Gastrocnemius medialis (tissue), 4 donors: ENCODE measurements around the gene OCLN.

Experiments used
- POLR2A ChIP-seq, 2 donors: fragments of 450-650 bp; IDR thresholded peaks; one replicate each; pipeline ENCODE4 v1.6.1; 2017; ENCODE audit warnings: antibody characterized with exemption in 2 of 2, mild to moderate bottlenecking in 2 of 2, moderate library complexity in 2 of 2
- TF ChIP-seq, protein P1 (sequence below), 5 experiments: fragments of 450-650 bp in 3 of 5; fragments of 200-600 bp in 2 of 5; sonication (generic) in 2 of 5; IDR thresholded peaks in 4 of 5; conservative IDR thresholded peaks in 1 of 5; 1 replicate in 4 of 5; 2 replicates in 1 of 5; pipeline ENCODE4 v1.5.1; 2016 to 2019; ENCODE audit warnings: antibody characterized with exemption in 5 of 5, mild to moderate bottlenecking in 3 of 5, moderate library complexity in 3 of 5

DNA sequence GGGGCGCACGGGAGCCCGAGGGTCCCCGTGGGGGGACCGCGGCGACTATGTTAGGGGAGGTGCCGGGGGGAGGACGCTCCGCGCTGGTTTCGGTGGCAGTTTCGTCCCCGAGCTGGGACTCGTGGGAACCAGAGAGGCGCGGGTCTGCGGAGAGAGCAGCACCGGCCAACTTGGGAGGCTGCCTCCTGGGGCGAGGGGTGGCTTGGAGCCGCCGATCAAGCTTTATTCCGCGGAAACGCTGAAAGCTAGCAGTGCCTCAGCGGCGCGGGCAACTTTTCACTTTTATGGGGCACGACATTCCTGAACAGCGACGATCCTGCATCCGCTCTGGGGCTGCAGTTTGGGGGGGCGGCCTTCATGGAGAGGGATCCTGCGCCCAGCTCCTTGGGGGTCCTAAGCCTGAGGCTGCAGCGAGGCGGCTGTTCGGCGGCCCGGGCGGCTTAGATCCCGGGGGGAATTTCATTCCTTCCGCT is 369 bp downstream of the OCLN start:
- TF ChIP-seq, protein P1, sequence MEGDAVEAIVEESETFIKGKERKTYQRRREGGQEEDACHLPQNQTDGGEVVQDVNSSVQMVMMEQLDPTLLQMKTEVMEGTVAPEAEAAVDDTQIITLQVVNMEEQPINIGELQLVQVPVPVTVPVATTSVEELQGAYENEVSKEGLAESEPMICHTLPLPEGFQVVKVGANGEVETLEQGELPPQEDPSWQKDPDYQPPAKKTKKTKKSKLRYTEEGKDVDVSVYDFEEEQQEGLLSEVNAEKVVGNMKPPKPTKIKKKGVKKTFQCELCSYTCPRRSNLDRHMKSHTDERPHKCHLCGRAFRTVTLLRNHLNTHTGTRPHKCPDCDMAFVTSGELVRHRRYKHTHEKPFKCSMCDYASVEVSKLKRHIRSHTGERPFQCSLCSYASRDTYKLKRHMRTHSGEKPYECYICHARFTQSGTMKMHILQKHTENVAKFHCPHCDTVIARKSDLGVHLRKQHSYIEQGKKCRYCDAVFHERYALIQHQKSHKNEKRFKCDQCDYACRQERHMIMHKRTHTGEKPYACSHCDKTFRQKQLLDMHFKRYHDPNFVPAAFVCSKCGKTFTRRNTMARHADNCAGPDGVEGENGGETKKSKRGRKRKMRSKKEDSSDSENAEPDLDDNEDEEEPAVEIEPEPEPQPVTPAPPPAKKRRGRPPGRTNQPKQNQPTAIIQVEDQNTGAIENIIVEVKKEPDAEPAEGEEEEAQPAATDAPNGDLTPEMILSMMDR (IDR thresholded peaks at IDR 0.05 in 4 of 5, conservative IDR thresholded peaks at IDR 0.05 in 1 of 5), result no peak
- no peak for TF ChIP-seq POLR2A (IDR thresholded peaks at IDR 0.05)
